HK-2 (cell line): ENCODE data around the gene C3orf20.
"Not testable (repeated sequence)": the region's sequence is repeated elsewhere in the genome, so short reads cannot be mapped to it uniquely, and the experiment has no call there.

ENCODE experiments used
- DNase-seq: peaks from one replicate; pipeline ENCODE4 v3.0.0-alpha.2; 2018; ENCODE audit not compliant: unreplicated experiment

Gene C3orf20

DNA sequence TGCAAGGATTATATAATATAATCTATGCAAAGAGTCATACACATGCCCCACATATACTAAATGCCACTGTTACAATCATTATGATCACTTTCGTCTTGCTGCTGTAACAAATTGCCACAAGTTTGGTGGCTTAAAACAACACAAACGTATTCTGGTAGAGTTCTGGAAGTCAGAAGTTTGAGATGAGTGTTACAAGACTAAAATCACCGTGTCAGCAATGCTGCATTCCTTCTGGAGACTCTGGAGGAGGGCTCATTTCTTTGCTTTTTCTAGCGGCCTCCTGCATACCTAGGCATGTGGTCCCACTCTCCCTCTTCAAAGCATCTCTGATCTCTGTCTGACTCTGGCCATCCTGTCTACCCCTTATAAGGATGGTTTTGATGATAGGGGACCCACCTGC, 24.7 kb upstream of the C3orf20 start:
- DNase-seq: no peak

DNA sequence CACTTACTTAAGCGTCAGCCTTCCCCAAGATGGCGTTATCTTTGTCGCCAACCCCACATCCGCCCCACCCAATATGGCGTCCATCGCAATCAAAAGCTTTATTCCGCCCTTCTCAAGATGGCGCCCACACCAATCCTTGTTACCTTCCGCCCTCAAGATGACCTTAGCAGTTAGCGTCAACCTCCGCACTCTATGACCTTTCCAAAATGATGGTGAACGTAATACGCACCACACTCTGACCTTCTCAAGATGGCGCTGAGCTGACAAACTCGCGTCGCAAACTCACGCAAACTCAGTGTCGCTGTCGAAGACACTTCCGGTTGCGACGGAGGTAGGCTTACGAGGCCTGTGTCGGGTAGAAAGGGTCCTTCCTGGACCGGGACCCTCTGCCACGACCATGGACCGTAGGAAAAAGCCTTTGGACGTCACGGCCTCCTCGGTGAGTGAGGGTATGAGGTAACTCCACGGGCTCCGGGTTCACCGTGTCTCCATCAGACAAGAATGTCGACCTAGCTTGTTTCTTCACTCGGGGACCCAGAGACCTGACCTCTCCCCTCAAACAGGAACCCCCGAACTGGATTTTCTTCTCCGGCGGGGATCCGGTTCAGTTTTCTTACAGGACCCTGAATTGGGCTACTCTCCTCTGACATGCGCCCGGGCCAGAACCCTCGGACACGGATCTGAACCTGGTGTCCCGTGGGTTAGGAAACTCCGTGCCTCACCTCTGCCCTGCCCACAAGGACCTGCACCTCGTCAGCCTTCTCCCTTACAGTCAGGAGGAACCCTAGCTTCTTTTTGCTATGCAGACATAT, 23.3 kb upstream of the C3orf20 start, which contains the start of gene CCDC174:
Gene CCDC174, plus strand, starts transcription at position 323 of the 812 bp plus-strand sequence. Its CDS starts 75 bp downstream, at position 398.
- DNase-seq: peak; percentile 89

DNA sequence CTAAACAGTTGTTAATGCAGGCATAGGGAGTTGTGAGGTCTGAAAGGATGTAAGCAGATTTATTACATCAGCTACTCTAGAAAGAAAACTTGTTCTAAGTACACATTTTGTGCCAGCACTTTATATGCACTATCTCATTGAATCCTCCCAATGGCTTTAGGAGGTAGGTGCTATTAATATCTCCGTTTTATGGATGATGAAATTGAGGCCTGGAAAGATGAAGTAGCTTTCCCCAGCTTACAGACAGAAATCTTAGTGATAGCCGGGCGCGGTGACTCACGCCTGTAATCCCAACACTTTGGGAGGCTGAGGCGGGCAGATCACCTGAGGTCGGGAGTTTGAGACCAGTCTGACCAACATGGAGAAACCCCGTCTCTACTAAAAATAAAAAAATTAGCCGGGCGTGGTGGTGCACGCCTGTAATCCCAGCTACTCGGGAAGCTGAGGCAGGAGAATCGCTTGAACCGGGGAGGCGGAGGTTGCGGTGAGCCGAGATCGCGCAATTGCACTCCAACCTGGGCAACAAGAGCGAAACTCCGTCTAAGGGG, 22.5 kb upstream of the C3orf20 start:
- not testable (repeated sequence) for DNase-seq

- no peak for DNase-seq
Measured at GRCh38 chr3:14657579-14657978, 17.4 kb upstream of the C3orf20 start.

DNA sequence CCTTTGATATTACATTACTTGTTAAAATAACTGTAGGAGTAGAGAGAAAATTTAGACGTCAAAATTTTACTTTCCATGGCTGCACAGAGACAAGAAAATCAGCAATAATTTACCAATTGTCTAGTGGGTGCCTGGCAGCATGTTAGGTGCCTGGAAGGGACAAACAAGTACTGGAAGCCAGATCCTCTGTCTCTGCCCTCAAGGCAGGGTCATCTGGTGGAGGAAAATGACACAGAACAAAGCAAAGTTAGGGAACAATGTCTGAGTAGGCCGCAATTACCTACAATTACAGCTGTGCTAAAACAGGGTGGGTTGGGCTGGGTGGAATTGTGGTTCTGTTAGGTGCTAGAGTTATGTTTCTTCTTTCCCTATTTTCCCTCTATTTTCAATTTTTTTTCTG, 16.0 kb upstream of the C3orf20 start:
- no peak for DNase-seq

DNA sequence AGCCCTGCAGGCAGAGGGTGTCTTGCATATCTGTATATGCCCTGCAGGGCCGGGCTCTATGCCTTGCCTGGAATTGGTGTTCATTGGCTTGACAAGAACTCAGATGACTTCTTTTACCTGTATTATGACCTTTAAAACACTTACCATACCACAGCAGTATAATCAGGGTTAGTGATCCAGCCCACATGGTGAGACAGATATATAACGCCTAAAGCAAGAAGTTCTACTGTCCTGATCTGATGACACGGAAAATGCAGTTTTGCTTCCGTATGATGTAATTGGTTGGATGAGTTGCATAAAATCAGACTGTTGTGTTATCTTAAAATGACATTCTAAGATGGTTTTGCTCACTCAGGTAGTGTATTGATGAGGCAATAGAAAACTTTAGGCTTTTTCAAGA, 14.0 kb upstream of the C3orf20 start:
- DNase-seq: no peak

DNA sequence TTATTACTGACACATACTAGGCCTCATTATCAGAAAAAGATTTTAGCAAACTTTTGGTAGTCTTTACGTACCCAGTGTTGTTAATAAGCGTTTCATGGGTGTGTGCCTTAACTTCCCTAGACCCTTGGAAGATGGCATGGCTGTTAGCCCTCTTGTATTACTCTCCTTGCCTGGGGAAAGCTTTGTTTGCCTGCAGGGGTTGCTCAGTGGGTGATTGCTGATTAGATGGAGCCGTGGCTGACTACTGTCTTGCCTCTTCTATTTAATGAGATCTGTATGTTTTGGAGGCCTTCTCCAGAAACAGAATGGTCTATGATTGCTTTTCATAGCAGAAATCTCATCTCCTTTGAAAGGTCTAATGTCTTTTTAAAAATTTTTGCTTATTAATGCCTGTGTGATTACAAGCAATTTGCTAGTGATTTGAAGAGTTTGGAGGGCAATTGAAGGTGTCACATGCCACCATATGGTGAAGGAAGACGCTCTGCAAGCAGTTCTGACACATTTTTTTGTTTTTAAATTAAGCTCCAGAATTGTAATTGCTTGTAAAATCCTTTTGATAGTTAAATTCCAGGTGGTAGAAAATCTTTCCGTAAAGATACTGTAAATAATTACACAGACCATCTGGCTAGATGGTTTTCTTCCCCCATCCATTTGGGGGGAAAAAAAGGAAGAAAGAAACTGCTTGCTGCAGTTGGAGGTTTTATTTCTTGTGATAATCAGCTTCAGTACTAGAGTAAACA, 11.4 kb upstream of the C3orf20 start:
- DNase-seq: no peak

DNA sequence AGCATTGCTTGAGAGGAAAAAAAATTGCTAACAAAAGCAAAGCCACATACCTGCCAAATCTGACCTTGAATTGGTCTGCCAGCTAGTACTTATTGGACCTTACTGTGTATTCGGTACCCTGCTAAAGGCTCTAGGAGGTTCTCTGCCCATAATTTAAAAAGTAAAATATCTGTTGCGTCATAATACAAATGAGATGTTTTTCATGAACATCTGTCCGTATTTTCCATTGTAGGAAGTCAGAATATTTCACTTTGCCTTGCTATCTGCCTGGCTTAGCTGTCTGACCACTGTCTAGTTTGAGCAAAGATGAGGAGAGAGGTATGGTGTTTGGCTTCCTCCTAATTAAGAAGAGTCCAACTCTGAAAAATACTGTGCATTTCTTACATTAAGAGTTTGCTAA, 10.8 kb upstream of the C3orf20 start:
- no peak for DNase-seq

DNA sequence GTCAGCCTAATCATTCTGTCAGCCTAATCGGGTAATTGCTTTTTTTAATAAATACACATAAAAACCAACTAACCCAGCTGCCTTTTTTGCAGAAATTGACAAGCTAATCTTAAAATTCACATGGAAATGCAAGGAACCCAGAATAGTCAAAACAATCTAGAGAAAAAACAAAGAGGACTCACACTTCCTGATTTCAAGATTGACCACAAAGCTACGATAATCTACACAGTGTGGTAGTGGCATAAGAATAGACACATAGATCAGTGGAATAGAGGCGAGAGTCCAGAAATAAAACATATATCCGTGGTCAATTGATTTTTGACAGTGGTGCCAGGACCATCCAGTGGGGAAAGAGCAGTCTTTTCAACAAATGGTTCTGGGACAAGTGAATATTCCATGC, 2.4 kb upstream of the C3orf20 start:
- DNase-seq: no peak

DNA sequence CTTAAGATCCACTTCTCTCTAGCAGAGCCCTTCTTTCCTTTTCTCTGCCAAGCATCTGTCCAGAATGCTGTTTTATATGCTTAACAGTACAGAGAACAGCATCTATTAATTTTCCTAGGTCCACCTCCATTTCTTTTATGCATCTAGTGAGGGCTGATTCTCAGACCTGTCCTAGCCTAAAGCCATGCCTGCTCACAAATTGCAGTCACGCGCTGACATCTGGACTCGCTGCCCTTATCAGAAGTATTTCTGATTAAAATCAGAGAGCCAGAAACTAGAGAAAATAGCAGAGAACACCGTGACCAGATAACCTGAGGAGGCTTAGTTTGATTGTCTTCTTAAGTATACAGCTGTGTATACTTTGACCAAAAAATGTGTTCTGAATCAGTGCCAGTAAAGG, 1.9 kb downstream of the C3orf20 start:
- DNase-seq: no peak

GRCh38 chr3:14678015-14678503, 3.1 kb downstream of the C3orf20 start:
- no peak for DNase-seq

DNA sequence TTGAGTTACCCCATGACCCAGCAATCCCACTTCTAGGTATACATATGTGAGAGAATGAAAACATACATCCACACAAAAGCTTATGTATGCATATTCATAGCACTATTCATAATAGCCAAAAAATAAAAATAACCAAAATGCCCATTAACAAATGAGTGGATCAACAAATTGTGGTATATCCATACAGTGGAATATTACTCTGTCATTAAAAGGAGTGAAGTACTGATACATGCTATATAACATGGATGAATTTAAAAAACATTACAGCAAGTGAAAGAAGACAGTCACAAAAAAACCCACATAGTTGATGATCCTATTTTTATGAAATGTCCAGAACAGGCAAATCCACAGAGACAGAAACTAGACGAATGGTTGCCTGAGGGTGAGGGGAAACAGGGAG, 5.2 kb downstream of the C3orf20 start:
- DNase-seq: no peak

- DNase-seq: no peak
Measured at GRCh38 chr3:14680716-14681115, 5.8 kb downstream of the C3orf20 start.

DNA sequence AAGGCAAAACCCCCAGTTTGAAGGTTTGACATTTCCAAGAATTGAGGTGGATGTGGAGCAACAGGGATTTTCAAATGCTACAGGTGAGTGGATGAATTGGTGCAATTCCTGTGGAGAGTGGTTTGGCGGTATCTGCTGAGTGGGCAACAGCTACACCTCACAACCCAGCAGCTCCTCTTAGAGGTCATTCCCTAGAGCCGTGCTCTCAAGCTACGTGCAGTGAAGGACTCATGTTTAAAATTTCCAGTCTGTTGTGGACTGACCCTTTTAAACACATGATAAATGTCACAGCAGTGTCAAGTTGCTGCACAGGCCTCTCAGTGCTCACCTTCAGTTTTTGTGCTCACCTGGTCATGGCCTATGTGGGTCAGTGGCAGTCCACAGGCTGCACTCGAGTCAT, 9.5 kb downstream of the C3orf20 start:
- DNase-seq: no peak

- no peak for DNase-seq
Measured at GRCh38 chr3:14685179-14685578, 10.2 kb downstream of the C3orf20 start.

- DNase-seq: no peak
Measured at GRCh38 chr3:14687360-14687759, 12.4 kb downstream of the C3orf20 start.

DNA sequence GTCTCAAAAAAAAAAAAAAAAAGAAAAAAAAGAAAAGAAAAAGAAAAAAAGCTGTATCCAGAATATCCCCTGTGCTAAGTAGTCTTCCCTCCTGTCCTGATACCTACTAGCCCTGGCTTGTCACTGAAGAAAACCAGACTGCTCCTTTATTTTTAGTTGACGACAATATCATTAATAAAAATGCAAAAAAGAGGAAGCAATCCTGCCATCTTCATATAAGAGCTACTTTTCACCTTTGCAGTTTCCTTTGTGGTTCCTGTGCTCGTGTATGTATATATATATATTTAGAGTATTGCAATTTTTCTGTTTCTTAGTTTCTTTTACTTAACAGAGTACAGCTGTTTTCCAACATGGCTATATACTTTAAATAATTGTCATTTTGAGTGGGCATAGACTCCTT, 13.6 kb downstream of the C3orf20 start:
- no peak for DNase-seq

GRCh38 chr3:14689247-14689980, 14.5 kb downstream of the C3orf20 start:
- no peak for DNase-seq

- no peak for DNase-seq
Measured at GRCh38 chr3:14691239-14691638, 16.3 kb downstream of the C3orf20 start.

DNA sequence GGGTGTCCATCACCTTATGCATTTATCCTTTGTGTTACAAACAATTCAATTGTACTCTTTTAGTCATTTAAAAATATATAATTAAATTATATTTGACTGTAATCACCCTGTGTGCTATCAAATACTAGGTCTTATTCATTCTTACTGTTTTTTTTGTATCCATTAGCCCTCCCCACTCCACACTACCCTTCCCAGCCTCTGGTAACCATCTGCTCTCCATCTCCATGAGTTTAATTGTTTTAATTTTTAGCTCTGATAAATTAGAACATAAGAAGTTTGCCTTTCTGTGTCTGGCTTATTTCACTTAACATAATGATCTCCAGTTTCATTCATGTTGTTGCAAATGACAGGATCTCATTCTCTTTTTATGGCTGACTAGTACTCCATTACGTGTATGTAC, 16.8 kb downstream of the C3orf20 start:
- DNase-seq: no peak

DNA sequence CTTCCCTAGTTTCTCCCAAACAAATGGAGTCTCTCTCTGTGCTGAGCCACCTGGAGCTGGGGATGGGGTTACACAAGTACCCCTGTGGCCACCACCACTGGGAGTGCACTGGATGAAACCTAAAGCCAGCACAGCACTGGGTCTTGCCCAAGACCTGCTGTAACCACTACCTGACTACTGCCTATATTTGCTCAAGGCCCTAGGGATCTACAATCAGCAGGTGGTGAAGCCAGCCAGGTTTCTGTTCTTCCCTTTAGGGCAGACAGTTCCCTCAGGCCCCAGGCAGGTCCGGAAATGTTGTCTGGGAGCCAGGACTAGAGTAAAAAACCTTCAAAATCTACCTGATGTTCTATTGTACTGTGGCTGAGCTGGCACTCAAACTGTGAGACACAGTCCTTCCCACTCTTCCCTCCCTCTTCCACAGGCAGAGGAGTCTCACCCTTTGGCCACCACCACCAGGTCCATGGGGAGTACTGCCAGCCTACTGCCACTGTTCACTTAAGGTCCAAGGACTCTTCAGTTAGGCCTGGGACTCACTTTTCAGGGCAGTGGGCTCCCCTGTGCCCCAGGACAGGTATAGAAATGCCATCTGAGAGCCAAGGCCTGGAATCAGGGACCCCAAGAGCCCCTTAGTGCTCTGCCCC, 23.8 kb downstream of the C3orf20 start:
- no peak for DNase-seq

- no peak for DNase-seq
Measured at GRCh38 chr3:14699643-14700042, 24.7 kb downstream of the C3orf20 start.
